Measurements from ENCODE around the gene C11orf16. TPM values are rescaled to one million over a fixed set of nuclear protein-coding genes. Genes with fewer than 3 reads are reported as not detected.

Gene C11orf16
- total and polyA plus RNA-seq, 9 of the 15 experiments (the other 6 are each of a cell fraction or from before 2014, with no cell fraction given), result not detected

Small RNA genes lying within 50 kb of the gene (small RNA-seq; reads per million reads assigned to genes)
- gene RF00019, result not detected

Other genes with a start within 250 kb of the C11orf16 start
- 36.2 and 48.7 TPM in 2 replicates for gene AKIP1, start 21.8 kb downstream of the C11orf16 start, total RNA-seq (2014; rRNA removed)
- 25.5 and 28.6 TPM in 2 replicates for gene AKIP1, start 21.8 kb downstream of the C11orf16 start, total RNA-seq (2014; rRNA removed; fragmentation: Illumina TruSeq; extraction: Trizol)
- 37.1 and 40.2 TPM in 2 replicates for gene AKIP1, start 21.8 kb downstream of the C11orf16 start, total RNA-seq (2015; rRNA removed; fragmentation: Illumina TruSeq; extraction: Trizol)
- gene AKIP1, start 21.8 kb downstream of the C11orf16 start, total RNA-seq (2021), result 40.0 and 41.6 TPM in 2 replicates
- 47.2 and 49.2 TPM in 2 replicates for gene AKIP1, start 21.8 kb downstream of the C11orf16 start, polyA plus RNA-seq (2011; rRNA removed)
- gene AKIP1, start 21.8 kb downstream of the C11orf16 start, polyA plus RNA-seq (2014; fragmentation: Illumina TruSeq; extraction: Trizol), result 34.2 and 40.1 TPM in 2 replicates
- 10 to 100 TPM in 1 of 2 experiments, 1 to 10 TPM in 1; 9.0 to 15.1 TPM for gene AKIP1, start 21.8 kb downstream of the C11orf16 start, polyA plus RNA-seq (2014; fragmentation: Nextera tagmentation; extraction: Ambion mirVana)
- 52.6 and 60.1 TPM in 2 replicates for gene AKIP1, start 21.8 kb downstream of the C11orf16 start, polyA plus RNA-seq (2014; rRNA removed)
- gene ASCL3, start 10.1 kb upstream of the C11orf16 start, total RNA-seq (2014; rRNA removed), result not detected in 2 replicates
- not detected in 2 replicates for gene ASCL3, start 10.1 kb upstream of the C11orf16 start, total RNA-seq (2014; rRNA removed; fragmentation: Illumina TruSeq; extraction: Trizol)
- gene ASCL3, start 10.1 kb upstream of the C11orf16 start, total RNA-seq (2015; rRNA removed; fragmentation: Illumina TruSeq; extraction: Trizol), result not detected in 2 replicates
- not detected in 2 replicates for gene ASCL3, start 10.1 kb upstream of the C11orf16 start, total RNA-seq (2021)
- gene ASCL3, start 10.1 kb upstream of the C11orf16 start, polyA plus RNA-seq (2011; rRNA removed), result not detected in 2 replicates
- gene ASCL3, start 10.1 kb upstream of the C11orf16 start, polyA plus RNA-seq (2014; fragmentation: Illumina TruSeq; extraction: Trizol), result not detected in 2 replicates
- gene ASCL3, start 10.1 kb upstream of the C11orf16 start, polyA plus RNA-seq (2014; fragmentation: Nextera tagmentation; extraction: Ambion mirVana), result not detected
- not detected in 2 replicates for gene ASCL3, start 10.1 kb upstream of the C11orf16 start, polyA plus RNA-seq (2014; rRNA removed)
- 9.8 and 14.7 TPM in 2 replicates for gene TMEM9B, start 31.5 kb upstream of the C11orf16 start, total RNA-seq (2014; rRNA removed)
- 17.8 and 19.9 TPM in 2 replicates for gene TMEM9B, start 31.5 kb upstream of the C11orf16 start, total RNA-seq (2014; rRNA removed; fragmentation: Illumina TruSeq; extraction: Trizol)
- gene TMEM9B, start 31.5 kb upstream of the C11orf16 start, total RNA-seq (2015; rRNA removed; fragmentation: Illumina TruSeq; extraction: Trizol), result 15.8 and 19.4 TPM in 2 replicates
- 14.0 TPM in 2 replicates for gene TMEM9B, start 31.5 kb upstream of the C11orf16 start, total RNA-seq (2021)
- gene TMEM9B, start 31.5 kb upstream of the C11orf16 start, polyA plus RNA-seq (2011; rRNA removed), result 12.8 and 20.0 TPM in 2 replicates
- 12.5 and 16.0 TPM in 2 replicates for gene TMEM9B, start 31.5 kb upstream of the C11orf16 start, polyA plus RNA-seq (2014; fragmentation: Illumina TruSeq; extraction: Trizol)
- 1 to 10 TPM; 7.7 to 9.6 TPM for gene TMEM9B, start 31.5 kb upstream of the C11orf16 start, polyA plus RNA-seq (2014; fragmentation: Nextera tagmentation; extraction: Ambion mirVana)
- 11.9 and 16.6 TPM in 2 replicates for gene TMEM9B, start 31.5 kb upstream of the C11orf16 start, polyA plus RNA-seq (2014; rRNA removed)
- gene NRIP3, start 71.1 kb upstream of the C11orf16 start, total RNA-seq (2014; rRNA removed), result 10.9 and 11.4 TPM in 2 replicates
- 16.6 and 18.9 TPM in 2 replicates for gene NRIP3, start 71.1 kb upstream of the C11orf16 start, total RNA-seq (2014; rRNA removed; fragmentation: Illumina TruSeq; extraction: Trizol)
- 12.9 and 13.8 TPM in 2 replicates for gene NRIP3, start 71.1 kb upstream of the C11orf16 start, total RNA-seq (2015; rRNA removed; fragmentation: Illumina TruSeq; extraction: Trizol)
- 14.4 and 15.3 TPM in 2 replicates for gene NRIP3, start 71.1 kb upstream of the C11orf16 start, total RNA-seq (2021)
- gene NRIP3, start 71.1 kb upstream of the C11orf16 start, polyA plus RNA-seq (2011; rRNA removed), result 12.0 and 18.7 TPM in 2 replicates
- gene NRIP3, start 71.1 kb upstream of the C11orf16 start, polyA plus RNA-seq (2014; fragmentation: Illumina TruSeq; extraction: Trizol), result 11.6 and 12.6 TPM in 2 replicates
- 1 to 10 TPM; 4.4 to 6.4 TPM for gene NRIP3, start 71.1 kb upstream of the C11orf16 start, polyA plus RNA-seq (2014; fragmentation: Nextera tagmentation; extraction: Ambion mirVana)
- gene NRIP3, start 71.1 kb upstream of the C11orf16 start, polyA plus RNA-seq (2014; rRNA removed), result 7.4 and 8.5 TPM in 2 replicates
- 0.41 TPM in 1 of 2 replicates, not detected in the other for gene SCUBE2, start 158.7 kb upstream of the C11orf16 start, total RNA-seq (2014; rRNA removed)
- gene SCUBE2, start 158.7 kb upstream of the C11orf16 start, total RNA-seq (2014; rRNA removed; fragmentation: Illumina TruSeq; extraction: Trizol), result 0.35 TPM in 1 of 2 replicates, not detected in the other
- 0.30 and 0.40 TPM in 2 replicates for gene SCUBE2, start 158.7 kb upstream of the C11orf16 start, total RNA-seq (2015; rRNA removed; fragmentation: Illumina TruSeq; extraction: Trizol)
- 0.16 TPM in 1 of 2 replicates, not detected in the other for gene SCUBE2, start 158.7 kb upstream of the C11orf16 start, total RNA-seq (2021)
- 0.07 and 0.15 TPM in 2 replicates for gene SCUBE2, start 158.7 kb upstream of the C11orf16 start, polyA plus RNA-seq (2011; rRNA removed)
- not detected in 2 replicates for gene SCUBE2, start 158.7 kb upstream of the C11orf16 start, polyA plus RNA-seq (2014; fragmentation: Illumina TruSeq; extraction: Trizol)
- gene SCUBE2, start 158.7 kb upstream of the C11orf16 start, polyA plus RNA-seq (2014; fragmentation: Nextera tagmentation; extraction: Ambion mirVana), result under 1 TPM in 1 of 2 experiments, not detected in 1; 0.06 TPM
- gene SCUBE2, start 158.7 kb upstream of the C11orf16 start, polyA plus RNA-seq (2014; rRNA removed), result 0.16 TPM in 1 of 2 replicates, not detected in the other

Data from K562 (cell line).